Stimulated activated CD4-positive, alpha-beta T cell treated with anti-CD3 and anti-CD28 coated beads, Interleukin-4, amount 100 ng/mL, for 1 hour (primary cell): Measurements from ENCODE around the gene FRAT1.
"Not testable (repeated sequence)": the region's sequence is repeated elsewhere in the genome, so short reads cannot be mapped to it uniquely, and the experiment has no call there.

Experiments used
- DNase-seq: peaks from one replicate; pipeline ENCODE4 v3.0.0-alpha.2; 2020

Gene FRAT1

DNA sequence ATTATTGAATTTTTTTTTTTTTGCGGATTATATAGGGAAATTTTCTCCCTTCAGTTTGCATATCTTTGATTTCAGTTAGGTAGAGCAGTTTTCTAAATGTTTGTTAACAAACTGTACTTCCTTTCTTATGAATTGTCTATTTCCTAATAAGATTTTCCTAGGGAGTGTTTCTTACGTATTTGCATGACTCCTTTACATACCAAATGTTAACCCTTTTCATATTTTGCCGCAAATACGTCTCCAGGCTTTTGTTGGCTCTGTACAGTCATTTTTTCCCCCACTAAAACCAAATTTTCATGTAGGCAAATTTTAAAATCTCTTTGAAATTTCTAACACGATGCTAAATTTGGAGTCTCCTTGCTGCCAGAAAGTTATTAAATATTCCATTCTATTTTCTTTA lies 17.4 kb downstream of the FRAT1 start:
- no peak for DNase-seq

DNA sequence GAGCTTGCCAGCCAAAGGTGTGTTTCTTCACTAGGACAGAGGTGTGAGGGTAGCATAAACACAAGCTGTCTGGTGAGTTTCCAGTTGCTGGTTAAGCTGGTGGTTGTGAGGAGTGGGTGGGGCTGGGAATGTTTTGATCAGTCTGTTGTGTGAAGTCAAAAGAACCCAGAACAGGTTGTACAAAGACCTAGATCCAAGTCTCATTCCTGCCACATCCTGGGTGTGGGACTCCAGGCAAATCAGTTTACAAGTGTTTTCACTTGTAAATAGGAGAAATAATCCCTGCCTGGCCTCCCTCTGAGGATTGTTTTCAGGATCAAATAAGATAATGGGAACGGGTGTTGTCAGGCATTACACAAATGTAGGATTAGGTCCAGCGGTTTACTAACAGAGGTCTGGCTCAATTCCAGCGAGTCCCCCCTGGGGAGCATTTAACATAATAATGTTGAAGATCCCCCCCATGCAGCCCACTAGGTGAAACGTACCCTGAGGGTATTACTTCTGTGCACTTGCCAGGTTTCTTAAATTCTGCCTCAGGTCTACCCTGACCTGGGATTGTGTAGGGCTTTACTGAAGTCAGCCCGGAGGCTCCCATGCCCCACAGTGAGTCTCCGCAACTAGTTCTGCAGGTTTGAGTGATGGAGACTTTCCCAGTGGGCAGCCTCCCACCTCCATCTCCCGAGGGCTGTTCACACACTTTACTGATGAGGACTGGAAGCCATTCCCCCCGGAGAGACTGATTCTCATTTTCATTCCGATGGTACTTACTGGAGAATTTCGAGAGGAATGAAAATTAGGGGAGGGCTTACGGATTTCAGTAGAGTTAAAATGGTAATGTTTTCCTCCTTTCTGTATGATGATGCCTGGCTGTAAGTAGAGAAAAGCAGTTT lies 18.1 kb downstream of the FRAT1 start:
- DNase-seq, result no peak

DNA sequence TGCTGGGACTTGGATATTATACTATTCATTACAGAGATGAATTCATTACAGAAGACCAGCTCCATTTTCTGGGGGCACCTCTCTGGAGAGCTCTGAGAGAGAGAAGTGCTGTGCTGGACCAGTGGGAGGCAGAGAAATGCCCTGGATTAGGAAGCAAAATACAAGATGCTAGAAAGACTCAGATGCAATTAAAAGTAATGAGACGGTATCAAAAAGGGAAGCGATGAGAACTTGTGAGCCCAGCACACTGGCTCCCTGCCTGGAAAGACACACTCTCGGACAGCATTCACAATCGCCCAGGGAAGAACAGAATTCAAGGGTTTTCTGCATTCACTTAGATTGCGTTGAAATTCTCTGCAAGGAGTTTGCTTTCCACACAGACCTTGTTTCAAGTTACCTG lies 19.0 kb downstream of the FRAT1 start:
- DNase-seq, result no peak

DNA sequence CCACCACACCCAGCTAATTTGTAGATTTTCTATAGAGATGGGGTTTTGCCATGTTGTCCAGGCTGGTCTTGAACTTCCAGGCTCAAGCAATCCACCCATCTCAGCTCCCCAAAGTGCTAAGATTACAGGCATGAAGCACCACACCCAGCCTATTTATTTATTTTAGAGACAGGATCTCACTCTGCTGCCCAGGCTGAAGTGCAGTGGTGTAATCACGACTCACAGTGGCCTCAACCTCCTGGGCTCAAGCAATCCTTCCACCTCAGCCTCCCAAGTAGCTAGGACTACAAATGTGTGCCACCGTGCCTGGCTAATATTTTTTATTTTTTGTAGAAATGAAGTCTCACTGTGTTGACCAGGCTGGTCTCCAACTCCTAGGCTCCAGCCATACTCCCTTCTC lies 22.3 kb downstream of the FRAT1 start:
- no peak for DNase-seq

DNA sequence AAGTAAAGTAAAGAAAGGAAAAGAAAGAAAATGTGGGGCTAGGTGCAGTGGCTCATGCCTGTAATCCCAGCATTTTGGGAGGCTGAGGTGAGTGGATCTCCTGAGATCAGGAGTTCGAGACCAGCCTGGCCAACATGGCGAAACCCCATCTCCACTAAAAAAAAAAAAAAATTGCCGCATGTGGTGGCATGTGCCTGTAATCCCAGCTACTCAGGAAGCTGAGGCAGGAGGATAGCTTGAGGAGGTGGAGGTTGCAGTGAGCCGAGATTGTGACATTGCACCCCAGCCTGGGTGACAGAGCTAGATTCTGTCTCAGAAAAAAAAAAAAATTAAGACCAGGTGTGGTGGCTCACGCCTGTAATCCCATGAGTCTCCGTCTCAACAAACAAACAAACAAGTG lies 24.6 kb downstream of the FRAT1 start:
- DNase-seq, result not testable (repeated sequence)

DNA sequence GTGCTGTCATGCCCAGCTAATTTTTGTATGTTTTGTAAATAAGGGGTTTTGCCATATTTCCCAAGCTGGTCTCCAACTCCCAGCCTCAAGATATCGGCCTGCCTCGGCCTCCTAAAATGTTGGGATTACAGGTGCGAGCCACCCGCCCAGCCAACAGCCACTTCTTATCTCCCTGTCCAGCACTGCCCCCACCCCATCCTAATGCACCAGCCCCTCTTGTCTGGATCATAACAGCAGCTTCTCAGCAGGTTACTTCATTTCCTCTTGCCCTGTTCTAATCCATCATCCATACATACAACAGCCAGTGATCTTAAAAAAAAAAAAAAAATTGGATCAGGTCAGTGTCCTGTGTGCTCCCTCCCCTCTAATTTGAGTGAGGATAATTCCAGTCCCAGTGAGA lies 28.2 kb downstream of the FRAT1 start:
- DNase-seq, result no peak

DNA sequence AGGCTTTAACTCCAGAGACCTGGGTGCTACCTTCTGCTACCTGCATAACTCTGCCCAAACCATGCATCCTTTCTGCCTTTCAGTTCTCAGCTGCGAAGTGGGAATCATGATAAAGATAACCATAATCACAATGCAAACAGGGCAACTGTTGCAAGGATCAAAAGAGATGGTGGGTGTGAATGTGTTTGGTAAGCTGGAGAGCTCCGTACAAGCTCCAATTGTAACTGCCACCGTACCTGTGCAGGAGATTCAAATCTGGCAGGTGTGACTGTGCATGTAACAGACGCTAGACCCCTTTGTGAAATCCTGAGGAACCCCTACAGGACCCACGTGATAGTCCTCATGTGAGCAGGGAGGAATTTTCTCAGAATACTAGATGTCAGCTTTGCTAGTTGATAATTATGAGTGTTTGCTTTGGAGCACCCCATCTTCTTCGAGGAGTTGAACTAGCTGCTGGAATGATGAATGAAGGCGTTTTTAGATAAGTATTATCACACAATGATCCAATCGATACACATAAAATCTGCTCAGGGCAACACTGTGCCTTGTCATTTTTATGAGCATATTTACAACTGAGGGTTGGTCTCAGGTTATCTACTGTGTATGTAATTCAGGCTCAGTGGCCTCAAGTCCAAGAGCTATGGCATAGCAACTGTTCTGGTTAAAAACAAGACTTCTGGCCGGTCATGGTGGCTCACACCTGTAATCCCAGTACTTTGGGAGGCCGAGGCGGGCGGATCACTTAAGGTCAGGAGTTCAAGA lies 30.9 kb downstream of the FRAT1 start:
- DNase-seq, result no peak

DNA sequence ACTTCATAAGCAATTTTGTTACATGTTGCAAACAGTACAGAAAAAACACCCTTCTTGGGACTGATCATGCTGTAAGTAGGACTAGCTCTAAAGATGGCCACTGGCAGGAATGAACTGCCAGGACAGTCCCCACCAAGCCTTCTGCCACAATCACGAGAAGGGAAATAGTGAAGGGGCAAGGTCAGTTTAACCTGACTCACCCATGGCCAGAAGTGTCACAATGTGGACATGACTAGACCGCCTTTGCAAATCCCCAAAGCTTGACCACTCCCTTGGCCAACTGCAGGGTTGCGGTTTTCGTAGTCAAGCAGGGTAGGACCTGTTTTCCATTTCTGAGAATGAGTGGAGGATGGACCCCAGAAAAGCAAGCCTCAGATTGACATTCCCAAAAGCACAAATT lies 34.9 kb downstream of the FRAT1 start:
- no peak for DNase-seq

DNA sequence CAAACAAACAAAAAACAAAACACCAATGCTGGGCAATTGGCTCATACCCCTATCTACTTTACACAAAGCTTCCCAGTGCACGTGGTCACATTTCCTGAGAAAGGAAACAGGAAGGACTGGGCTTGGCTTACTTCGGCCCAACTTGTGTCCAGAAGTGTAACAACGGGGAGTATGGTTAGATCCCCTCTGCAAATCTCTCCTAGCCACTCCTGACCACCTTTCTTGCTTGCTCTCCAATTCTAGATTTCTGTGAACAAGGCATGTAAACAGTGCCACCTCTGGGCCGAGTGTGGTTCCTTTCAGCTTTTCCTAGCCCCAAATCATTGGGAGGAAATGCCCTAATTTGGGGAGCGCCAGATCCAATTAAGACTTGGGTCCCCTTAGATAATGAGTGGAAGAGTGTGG lies 36.5 kb downstream of the FRAT1 start:
- no peak for DNase-seq

DNA sequence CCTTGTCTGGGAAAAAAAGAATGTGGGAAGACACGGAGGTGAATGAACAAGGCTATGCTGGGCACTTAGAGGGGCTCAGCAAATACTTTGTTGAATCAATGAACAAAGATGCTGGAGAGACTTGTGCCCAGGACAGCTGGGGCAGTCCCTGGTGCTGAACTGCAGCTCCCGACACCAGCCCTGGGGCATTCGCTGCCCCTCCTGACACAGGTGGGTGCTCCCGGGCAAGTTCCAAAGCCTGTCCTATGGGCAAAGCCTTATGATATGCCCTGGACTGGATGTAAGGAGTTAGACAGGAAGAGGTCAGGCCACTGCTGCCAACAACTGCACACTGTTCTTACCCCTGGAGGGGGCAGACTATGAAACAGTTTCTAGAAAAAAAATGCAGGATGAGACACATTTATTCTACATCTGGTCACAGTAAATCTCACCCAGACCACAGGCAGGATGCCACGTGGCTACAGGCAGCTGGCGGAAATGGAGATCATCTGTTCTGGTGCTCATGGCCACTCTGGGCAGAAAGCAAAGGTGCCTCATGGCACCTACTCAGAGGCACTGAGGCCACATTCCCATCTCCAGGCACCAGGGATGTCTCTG lies 37.3 kb downstream of the FRAT1 start:
- DNase-seq, result no peak

DNA sequence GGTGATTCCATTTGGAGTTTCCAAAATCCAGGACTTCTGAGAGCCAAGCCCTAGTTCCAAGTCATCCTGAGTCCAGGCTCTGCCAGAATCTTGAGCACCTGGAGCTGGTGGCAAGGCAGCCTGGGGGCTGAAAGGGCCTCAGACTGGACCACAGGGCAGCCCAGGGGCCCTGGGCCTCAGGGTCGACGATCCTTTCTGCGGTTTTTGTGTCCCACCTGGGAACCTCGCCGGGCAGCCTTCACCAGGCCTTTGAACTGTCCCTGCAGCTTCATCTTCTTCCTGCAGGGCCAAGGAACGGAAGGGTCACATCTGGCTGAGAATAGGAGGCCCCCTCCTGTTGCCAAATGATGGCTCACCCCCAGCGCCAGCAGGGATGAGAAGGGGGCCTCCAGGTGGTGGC lies 37.8 kb downstream of the FRAT1 start:
- DNase-seq, result no peak

DNA sequence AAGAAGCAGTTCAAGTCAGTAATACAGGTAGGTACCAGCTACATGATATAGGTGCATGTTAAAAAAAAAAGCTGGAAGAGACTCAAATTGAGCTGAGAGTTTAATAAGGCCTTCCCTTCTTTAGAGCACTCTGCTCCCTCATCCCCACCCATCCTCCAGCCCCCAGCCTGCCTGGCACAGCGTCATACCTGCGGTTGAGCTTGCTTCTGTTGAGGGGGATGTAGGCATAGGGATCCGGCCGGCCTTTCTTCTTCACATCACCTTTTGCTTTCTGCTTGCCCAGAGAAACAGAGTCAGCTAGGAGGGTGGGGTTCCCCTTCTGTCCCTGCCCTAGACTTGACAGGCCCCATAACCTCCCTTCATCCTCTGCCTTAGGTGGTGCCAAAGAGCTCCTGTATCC lies 39.3 kb downstream of the FRAT1 start:
- DNase-seq, result no peak

DNA sequence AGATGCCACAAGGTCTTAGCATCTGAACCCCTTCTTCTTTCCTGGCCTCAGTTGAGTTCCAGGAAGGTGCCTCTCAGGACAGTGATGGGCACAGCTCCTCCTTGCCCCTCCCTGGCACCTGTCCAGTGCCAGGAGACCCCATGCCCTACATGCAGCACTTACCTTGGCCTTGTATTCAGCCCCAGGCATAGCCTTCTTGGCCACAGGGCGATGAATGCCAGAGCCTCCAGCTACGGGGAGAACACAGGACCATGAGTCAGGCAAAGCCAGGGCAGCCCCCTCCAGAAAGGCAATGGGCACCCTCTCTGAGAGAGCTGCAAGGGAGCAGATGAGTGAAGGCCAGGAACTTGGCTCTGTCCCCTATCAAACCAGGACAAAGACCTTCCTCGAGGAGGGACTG lies 39.7 kb downstream of the FRAT1 start:
- DNase-seq, result no peak

DNA sequence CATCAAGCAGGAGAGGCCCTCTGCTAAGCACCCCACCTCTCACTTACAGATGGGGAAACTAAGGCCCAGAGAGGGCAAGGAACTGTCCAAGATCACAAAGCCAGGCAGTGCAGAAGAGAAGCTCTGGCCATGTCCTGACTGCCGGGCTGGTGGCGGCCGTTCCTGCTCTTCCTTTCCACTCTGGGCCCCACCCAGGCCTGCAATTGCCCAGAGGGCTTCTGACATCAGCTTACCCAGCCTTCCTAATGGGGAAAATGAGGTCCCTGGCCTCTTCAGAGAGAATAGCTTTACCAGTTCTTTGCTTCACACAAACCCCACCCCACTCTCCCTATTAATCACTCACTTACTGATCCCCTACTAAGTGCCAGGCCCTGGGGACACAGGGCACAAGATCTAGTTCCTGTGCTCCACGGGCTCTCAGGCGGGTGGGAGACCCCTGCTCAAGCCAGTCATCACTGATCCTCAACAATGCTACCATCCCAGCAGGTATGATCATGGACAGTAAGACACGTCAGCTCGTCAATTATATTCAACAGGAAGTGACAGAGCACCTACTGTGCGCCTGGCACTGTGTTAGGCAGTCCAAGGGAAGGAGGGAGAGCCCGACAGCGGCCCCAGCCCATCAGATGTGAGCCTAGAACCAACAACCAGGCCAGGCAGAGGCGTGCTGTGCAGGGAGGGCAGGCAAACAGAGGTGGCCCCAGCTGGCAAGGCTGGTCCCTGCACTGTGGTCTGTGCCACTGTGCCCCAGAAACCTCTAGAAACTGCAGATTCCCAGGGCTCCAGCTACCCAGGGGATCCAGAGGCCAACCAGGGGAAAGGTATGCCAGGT lies 41.9 kb downstream of the FRAT1 start:
- no peak for DNase-seq

DNA sequence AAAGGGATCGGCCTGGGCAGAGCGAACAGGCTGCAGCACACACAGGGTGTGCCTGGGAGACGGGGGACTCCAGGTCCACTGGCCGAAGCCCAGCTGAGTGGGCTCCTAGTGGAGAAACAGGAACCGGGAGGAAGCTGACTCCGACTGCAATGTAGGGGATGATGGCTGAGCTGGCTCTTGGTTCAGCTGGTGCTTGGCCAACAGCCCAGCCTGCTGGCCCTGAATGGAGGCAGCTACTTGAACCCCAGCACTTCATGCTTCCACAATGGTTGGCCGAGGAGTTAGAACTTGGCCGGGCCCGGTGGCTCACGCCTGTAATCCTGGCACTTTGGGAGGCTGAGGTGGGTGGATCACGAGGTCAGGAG lies 42.4 kb downstream of the FRAT1 start:
- no peak for DNase-seq

DNA sequence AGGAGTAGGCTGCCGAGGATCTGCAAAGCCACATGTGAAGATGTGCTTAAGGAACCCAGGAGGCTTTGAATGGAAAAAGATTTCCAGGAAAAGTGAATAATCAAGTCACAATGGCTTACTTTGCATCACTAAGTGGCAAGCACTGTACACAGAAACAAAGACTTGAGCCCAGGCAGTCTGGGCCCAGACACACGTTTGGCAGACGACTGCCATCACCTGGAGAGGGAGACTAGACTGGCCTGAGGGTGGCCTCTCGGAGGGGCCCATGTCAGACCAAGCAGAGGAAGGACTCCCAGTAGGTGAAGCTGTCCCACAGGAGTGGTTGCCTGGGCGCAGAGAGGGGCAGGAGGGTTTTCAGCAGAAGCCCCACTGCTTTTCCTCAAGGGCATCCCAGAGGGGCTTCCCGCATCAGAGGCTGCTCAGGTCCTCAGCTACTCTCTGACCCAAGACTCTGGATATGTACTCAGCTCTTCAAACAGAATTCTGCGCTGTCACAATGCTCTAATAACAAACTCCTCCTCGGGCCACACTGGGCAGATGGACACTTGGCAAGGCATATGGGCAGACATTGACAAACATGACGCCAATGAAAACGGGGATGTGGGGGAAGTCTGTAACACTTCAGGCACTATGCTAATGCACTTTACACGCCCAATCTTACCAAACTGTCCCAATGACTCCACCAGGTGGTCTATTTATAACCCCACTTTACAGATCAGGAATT lies 43.4 kb downstream of the FRAT1 start:
- no peak for DNase-seq

DNA sequence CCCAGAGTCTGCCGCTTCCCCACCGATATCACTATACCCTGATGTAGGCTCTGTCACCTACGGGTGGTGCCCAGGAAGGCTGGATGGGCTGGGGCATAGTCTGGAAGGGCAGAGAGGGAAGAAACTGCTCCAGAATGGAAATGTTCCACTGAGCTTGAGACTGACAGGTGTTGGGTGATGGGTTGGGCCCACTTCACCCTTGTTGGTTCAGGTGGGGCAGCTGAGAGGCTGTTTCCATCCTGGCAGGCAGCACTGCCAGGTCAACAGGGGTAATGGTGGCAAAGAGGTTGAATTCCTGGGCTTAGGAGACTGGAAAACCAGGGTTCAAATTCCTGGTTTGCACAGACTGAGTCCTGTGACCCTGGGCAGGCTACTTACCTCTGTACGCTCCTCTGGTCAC lies 44.0 kb downstream of the FRAT1 start:
- DNase-seq, result no peak

DNA sequence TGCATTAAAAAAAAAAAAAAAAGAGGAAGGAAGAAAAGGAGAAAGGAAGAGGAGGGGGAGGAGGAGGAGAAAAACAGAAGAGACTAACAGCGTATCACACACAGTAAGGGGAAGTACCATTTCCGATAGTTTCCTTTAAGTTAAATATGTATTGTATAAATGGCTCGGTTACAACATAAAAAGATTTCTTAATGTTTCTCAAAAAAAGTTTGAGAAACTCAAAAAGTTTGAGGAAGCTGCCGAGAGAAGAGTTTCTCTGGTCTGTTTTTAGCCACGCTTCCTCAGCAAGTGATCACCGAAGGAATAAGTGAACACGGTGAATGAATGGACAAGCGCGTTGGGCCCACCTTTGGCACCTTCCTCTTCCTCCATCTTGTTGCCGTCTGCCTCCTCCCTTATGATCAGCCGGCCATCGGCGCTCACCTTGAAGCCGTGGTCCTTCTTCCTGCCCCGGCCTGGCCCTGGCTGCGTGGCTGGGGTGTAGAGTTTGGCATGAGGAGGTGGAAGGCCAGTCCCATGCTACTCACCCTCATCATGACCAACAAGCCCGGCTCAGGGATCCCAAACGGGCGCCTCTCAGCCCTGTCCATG lies 46.8 kb downstream of the FRAT1 start:
- no peak for DNase-seq

DNA sequence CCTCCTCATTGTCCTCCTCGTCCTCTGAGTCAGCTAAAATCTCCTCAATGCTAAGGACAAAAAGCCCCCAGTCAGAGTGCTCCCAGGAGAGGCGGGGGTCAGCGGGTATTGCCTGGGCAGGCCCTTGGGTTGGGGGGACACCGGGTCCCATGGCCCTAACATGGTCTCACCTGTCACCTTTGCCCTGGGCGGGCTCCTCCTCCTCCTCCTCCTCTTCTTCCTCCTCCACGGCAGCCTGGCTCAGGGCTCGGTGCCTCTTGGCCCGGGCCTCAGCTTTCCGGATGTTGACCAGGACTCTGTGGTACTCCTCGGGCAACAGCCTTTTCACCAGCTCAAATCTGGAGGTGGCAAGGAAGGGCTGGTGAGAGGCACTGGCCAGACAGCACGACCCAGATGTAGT lies 47.5 kb downstream of the FRAT1 start:
- no peak for DNase-seq

DNA sequence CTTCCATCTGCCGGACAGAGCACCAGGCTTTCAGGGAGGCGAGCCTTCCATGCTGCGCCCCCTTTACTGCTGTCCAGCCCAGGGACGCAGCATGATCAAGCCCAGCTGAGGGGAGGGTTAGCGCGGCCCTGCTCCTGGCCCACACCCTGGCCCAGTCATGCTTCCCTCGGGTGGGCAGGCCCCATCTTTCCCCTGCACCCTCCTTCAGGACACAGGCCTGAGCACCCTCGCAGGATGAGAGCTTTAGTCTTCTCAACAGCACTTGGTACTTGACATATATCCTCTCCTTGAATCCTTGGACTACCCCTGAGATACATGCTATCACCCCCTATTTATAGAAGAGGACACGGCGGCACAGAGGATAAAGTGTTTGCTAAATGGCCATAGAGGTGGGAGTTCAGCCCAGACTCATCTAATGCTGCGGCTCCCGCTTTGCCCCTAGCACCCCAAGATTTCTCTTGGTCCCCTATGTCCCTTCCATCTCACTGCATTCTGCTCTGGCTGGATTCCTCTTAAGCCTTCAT lies 48.1 kb downstream of the FRAT1 start:
- DNase-seq, result no peak
